H1 (cell line): Measurements from ENCODE around the gene UBE3C. TPM values are rescaled to one million over a fixed set of nuclear protein-coding genes. Genes with fewer than 3 reads are reported as not detected.

Source experiments
- CBX5 ChIP-seq: fragments of 300-800, 300-1000 bp; sonication (generic); IDR thresholded peaks from 2 replicates; pipeline ENCODE4 v1.7.1; 2016; ENCODE audit warnings: antibody characterized with exemption, low read length, low read depth
- CHD2 ChIP-seq: IDR thresholded peaks from 2 replicates; pipeline ENCODE4 v1.6.1; 2012; ENCODE audit warnings: low read length, improper control_type of control experiment
- EZH2 ChIP-seq: fragments of 200-600 bp; sonication (generic); IDR thresholded peaks from 2 replicates; pipeline ENCODE4 v1.7.1; 2012; ENCODE audit warnings: low read depth, mild to moderate bottlenecking, moderate library complexity, low read length, inconsistent platforms; ENCODE audit not compliant: severe bottlenecking
- NANOG ChIP-seq: IDR thresholded peaks from 2 replicates; pipeline ENCODE4 v1.6.1; 2011; ENCODE audit warnings: low read length, low read depth, mild to moderate bottlenecking, inconsistent platforms; ENCODE audit not compliant: insufficient read depth, poor library complexity, severe bottlenecking
- POLR2A ChIP-seq, 2 experiments: IDR thresholded peaks; 1 replicate in 1 of 2; 2 replicates in 1 of 2; pipeline ENCODE4 v1.6.1; 2011; ENCODE audit warnings: low read depth in 2 of 2, low read length in 2 of 2, mild to moderate bottlenecking in 2 of 2; ENCODE audit errors: control extremely low read depth in 1 of 2
- SAP30 ChIP-seq: fragments of 300-600 bp; sonication (generic); IDR thresholded peaks from 2 replicates; pipeline ENCODE4 v1.7.1; 2012; ENCODE audit warnings: low read length, moderate library complexity, mild to moderate bottlenecking, inconsistent platforms; ENCODE audit not compliant: insufficient read depth, insufficient replicate concordance
- SP1 ChIP-seq: IDR thresholded peaks from 2 replicates; pipeline ENCODE4 v1.6.1; 2011; ENCODE audit warnings: low read depth, low read length
- polyA plus RNA-seq, 7 experiments: library from polyadenylated mRNA; depleted of rRNA in 3 of 7; stranded (reverse) in 5 of 7; unstranded in 2 of 7; fragments of >200 nt in 5 of 7; fragments of 200-250 nt in 2 of 7; gene quantifications; 1 replicate in 5 of 7; 2 replicates in 1 of 7; 4 replicates in 1 of 7; pipeline versions ENCODE4 v1.2.1 to v1.2.3, GENCODE V29; 2011 to 2013; ENCODE audit warnings: missing spikeins in 2 of 7, mixed read lengths in 2 of 7
- total RNA-seq: library from RNA; stranded (reverse); fragmentation: NEBNext Ultra II Directional; extraction: Animal tissue kit (Norgen Biotek cat#: 25700); gene quantifications from 2 replicates; pipeline ENCODE4 v1.2.1, GENCODE V29; 2021
- TF ChIP-seq, protein P1 (sequence below): fragments of 300-600 bp; sonication (generic); IDR thresholded peaks from 2 replicates; pipeline ENCODE4 v1.7.1; 2012; ENCODE audit warnings: low read length, moderate library complexity, mild to moderate bottlenecking, inconsistent platforms; ENCODE audit not compliant: insufficient replicate concordance

Gene UBE3C
- total and polyA plus RNA-seq, 2 of the 8 experiments (the other 6 are each of a cell fraction or from before 2014, with no cell fraction given): 32.0 to 54.1 TPM

GRCh38 chr7:157266272-157266671 lies 127.5 kb downstream of the UBE3C start (continued):
- TF ChIP-seq, protein P1, sequence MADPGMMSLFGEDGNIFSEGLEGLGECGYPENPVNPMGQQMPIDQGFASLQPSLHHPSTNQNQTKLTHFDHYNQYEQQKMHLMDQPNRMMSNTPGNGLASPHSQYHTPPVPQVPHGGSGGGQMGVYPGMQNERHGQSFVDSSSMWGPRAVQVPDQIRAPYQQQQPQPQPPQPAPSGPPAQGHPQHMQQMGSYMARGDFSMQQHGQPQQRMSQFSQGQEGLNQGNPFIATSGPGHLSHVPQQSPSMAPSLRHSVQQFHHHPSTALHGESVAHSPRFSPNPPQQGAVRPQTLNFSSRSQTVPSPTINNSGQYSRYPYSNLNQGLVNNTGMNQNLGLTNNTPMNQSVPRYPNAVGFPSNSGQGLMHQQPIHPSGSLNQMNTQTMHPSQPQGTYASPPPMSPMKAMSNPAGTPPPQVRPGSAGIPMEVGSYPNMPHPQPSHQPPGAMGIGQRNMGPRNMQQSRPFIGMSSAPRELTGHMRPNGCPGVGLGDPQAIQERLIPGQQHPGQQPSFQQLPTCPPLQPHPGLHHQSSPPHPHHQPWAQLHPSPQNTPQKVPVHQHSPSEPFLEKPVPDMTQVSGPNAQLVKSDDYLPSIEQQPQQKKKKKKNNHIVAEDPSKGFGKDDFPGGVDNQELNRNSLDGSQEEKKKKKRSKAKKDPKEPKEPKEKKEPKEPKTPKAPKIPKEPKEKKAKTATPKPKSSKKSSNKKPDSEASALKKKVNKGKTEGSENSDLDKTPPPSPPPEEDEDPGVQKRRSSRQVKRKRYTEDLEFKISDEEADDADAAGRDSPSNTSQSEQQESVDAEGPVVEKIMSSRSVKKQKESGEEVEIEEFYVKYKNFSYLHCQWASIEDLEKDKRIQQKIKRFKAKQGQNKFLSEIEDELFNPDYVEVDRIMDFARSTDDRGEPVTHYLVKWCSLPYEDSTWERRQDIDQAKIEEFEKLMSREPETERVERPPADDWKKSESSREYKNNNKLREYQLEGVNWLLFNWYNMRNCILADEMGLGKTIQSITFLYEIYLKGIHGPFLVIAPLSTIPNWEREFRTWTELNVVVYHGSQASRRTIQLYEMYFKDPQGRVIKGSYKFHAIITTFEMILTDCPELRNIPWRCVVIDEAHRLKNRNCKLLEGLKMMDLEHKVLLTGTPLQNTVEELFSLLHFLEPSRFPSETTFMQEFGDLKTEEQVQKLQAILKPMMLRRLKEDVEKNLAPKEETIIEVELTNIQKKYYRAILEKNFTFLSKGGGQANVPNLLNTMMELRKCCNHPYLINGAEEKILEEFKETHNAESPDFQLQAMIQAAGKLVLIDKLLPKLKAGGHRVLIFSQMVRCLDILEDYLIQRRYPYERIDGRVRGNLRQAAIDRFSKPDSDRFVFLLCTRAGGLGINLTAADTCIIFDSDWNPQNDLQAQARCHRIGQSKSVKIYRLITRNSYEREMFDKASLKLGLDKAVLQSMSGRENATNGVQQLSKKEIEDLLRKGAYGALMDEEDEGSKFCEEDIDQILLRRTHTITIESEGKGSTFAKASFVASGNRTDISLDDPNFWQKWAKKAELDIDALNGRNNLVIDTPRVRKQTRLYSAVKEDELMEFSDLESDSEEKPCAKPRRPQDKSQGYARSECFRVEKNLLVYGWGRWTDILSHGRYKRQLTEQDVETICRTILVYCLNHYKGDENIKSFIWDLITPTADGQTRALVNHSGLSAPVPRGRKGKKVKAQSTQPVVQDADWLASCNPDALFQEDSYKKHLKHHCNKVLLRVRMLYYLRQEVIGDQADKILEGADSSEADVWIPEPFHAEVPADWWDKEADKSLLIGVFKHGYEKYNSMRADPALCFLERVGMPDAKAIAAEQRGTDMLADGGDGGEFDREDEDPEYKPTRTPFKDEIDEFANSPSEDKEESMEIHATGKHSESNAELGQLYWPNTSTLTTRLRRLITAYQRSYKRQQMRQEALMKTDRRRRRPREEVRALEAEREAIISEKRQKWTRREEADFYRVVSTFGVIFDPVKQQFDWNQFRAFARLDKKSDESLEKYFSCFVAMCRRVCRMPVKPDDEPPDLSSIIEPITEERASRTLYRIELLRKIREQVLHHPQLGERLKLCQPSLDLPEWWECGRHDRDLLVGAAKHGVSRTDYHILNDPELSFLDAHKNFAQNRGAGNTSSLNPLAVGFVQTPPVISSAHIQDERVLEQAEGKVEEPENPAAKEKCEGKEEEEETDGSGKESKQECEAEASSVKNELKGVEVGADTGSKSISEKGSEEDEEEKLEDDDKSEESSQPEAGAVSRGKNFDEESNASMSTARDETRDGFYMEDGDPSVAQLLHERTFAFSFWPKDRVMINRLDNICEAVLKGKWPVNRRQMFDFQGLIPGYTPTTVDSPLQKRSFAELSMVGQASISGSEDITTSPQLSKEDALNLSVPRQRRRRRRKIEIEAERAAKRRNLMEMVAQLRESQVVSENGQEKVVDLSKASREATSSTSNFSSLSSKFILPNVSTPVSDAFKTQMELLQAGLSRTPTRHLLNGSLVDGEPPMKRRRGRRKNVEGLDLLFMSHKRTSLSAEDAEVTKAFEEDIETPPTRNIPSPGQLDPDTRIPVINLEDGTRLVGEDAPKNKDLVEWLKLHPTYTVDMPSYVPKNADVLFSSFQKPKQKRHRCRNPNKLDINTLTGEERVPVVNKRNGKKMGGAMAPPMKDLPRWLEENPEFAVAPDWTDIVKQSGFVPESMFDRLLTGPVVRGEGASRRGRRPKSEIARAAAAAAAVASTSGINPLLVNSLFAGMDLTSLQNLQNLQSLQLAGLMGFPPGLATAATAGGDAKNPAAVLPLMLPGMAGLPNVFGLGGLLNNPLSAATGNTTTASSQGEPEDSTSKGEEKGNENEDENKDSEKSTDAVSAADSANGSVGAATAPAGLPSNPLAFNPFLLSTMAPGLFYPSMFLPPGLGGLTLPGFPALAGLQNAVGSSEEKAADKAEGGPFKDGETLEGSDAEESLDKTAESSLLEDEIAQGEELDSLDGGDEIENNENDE: no peak
- TF ChIP-seq NANOG: no peak
- TF ChIP-seq CHD2: no peak
- no peak for TF ChIP-seq CBX5
- no peak for TF ChIP-seq SP1
- TF ChIP-seq SAP30: no peak
- TF ChIP-seq EZH2: no peak
- no peak for TF ChIP-seq POLR2A (IDR thresholded peaks at IDR 0.05; ENCODE audit: control extremely low read depth in 1 of 2, low read depth in 2 of 2, low read length in 2 of 2)
